HL-60/S4 treated with retinoic acid at 250 ng/mL for 4 days and 3 days (cell line): ENCODE results near the gene PPY.
"Not testable (repeated sequence)": the region's sequence is repeated elsewhere in the genome, so short reads cannot be mapped to it uniquely, and the experiment has no call there.

Experiments
- in situ Hi-C: fragments of 300-500 bp; cut with MboI; formaldehyde crosslinking; loops from 2 replicates; pipeline ENCODE4 v1.7.0; 2022; ENCODE audit warnings: low sequenced_read_pairs

The PPY gene

GRCh38 chr17:43966276-43966675 lies 24.0 kb upstream of the PPY start:
- in situ Hi-C loops = no loop called here

GRCh38 chr17:43962479-43962878 lies 20.2 kb upstream of the PPY start:
- in situ Hi-C loops = no loop called here

GRCh38 chr17:43961954-43962353 lies 19.7 kb upstream of the PPY start:
- in situ Hi-C loops = no loop called here

- in situ Hi-C loops = not testable (repeated sequence)
Observed at GRCh38 chr17:43961292-43961691, 19.0 kb upstream of the PPY start.

- in situ Hi-C loops = no loop called here
Observed at GRCh38 chr17:43958748-43959352, 16.6 kb upstream of the PPY start.

GRCh38 chr17:43956222-43956621 lies 13.9 kb upstream of the PPY start:
- in situ Hi-C loops = no loop called here

GRCh38 chr17:43953746-43954145 lies 11.5 kb upstream of the PPY start, which contains the start of gene PYY:
TSS of gene PYY (minus strand) at chr17:43953940. CDS start at chr17:43953483, 457 bp downstream.
- in situ Hi-C loops = no loop called here

- in situ Hi-C loops = no loop called here
Observed at GRCh38 chr17:43952724-43953666, 10.7 kb upstream of the PPY start.

- in situ Hi-C loops = no loop called here
Observed at GRCh38 chr17:43952351-43952723, 10.1 kb upstream of the PPY start.

GRCh38 chr17:43951750-43952149 lies 9.5 kb upstream of the PPY start:
- in situ Hi-C loops = no loop called here

- in situ Hi-C loops = no loop called here
Observed at GRCh38 chr17:43950554-43950953, 8.3 kb upstream of the PPY start.

GRCh38 chr17:43949781-43950180 lies 7.5 kb upstream of the PPY start:
- in situ Hi-C loops = no loop called here

GRCh38 chr17:43946781-43947180 lies 4.5 kb upstream of the PPY start:
- in situ Hi-C loops = no loop called here

- in situ Hi-C loops = no loop called here
Observed at GRCh38 chr17:43945074-43945829, 3.0 kb upstream of the PPY start.

- in situ Hi-C loops = no loop called here
Observed at GRCh38 chr17:43940630-43941029, 1.6 kb downstream of the PPY start.

GRCh38 chr17:43939886-43940285 lies 2.4 kb downstream of the PPY start:
- in situ Hi-C loops = no loop called here

GRCh38 chr17:43939452-43939851 lies 2.8 kb downstream of the PPY start:
- in situ Hi-C loops = not testable (repeated sequence)

GRCh38 chr17:43938838-43939182 lies 3.5 kb downstream of the PPY start:
- in situ Hi-C loops = no loop called here

- in situ Hi-C loops = no loop called here
Observed at GRCh38 chr17:43936434-43936833, 5.8 kb downstream of the PPY start.

GRCh38 chr17:43935926-43936261 lies 6.4 kb downstream of the PPY start:
- in situ Hi-C loops = no loop called here

- in situ Hi-C loops = no loop called here
Observed at GRCh38 chr17:43935204-43935925, 6.9 kb downstream of the PPY start.
